ENCODE data around the gene GALNT12.

Gene GALNT12

GRCh38 chr9:98774746-98775145 lies 32.7 kb upstream of the GALNT12 start:
- Histone ChIP-seq H3K27me3 (ENCODE audit: insufficient read depth, low read length) (no peaks in the 10 kb centered on the region), H3K9me3 (ENCODE audit: low read length) (peaks cover 2% of the 10 kb centered on the region), H3K36me3 (ENCODE audit: insufficient read depth, low read length) (peaks cover 40% of the 10 kb centered on the region), H2AFZ (ENCODE audit: low read depth, low read length) (no peak overlapping the region), H3K4me1 (ENCODE audit: insufficient read depth, low read length) (peaks cover 8% of the 10 kb centered on the region), H3K4me3 (ENCODE audit: low read length) (no peak overlapping the region)

- H2AFZ ChIP-seq (ENCODE audit: low read depth, low read length): no peak overlapping the region
- H3K36me3 ChIP-seq (ENCODE audit: insufficient read depth, low read length): peaks cover 29% of the 10 kb centered on the region
- H3K4me3 ChIP-seq (ENCODE audit: low read length): no peak overlapping the region
- H3K9me3 ChIP-seq (ENCODE audit: low read length): no peaks in the 10 kb centered on the region
- peaks cover 8% of the 10 kb centered on the region for H3K4me1 ChIP-seq (ENCODE audit: insufficient read depth, low read length)
- H3K27me3 ChIP-seq (ENCODE audit: insufficient read depth, low read length): no peaks in the 10 kb centered on the region
Observed at GRCh38 chr9:98775831-98776441, 31.5 kb upstream of the GALNT12 start.

- peaks cover 26% of the 10 kb centered on the region for H3K36me3 ChIP-seq (ENCODE audit: insufficient read depth, low read length)
- H2AFZ ChIP-seq (ENCODE audit: low read depth, low read length): no peak overlapping the region
- H3K27me3 ChIP-seq (ENCODE audit: insufficient read depth, low read length): no peaks in the 10 kb centered on the region
- H3K4me1 ChIP-seq (ENCODE audit: insufficient read depth, low read length): peaks cover 8% of the 10 kb centered on the region
- H3K9me3 ChIP-seq (ENCODE audit: low read length): no peaks in the 10 kb centered on the region
- no peak overlapping the region for H3K4me3 ChIP-seq (ENCODE audit: low read length)
Observed at GRCh38 chr9:98777618-98778017, 29.9 kb upstream of the GALNT12 start.

- Histone ChIP-seq H3K36me3 (ENCODE audit: insufficient read depth, low read length) (peaks cover 21% of the 10 kb centered on the region), H3K4me1 (ENCODE audit: insufficient read depth, low read length) (peaks cover 8% of the 10 kb centered on the region), H3K27me3 (ENCODE audit: insufficient read depth, low read length) (no peaks in the 10 kb centered on the region)
Observed at GRCh38 chr9:98778251-98778650, 29.2 kb upstream of the GALNT12 start.

GRCh38 chr9:98778711-98779530 lies 28.5 kb upstream of the GALNT12 start:
- H3K9me3 ChIP-seq (ENCODE audit: low read length): no peaks in the 10 kb centered on the region
- H3K27me3 ChIP-seq (ENCODE audit: insufficient read depth, low read length): no peaks in the 10 kb centered on the region
- no peak overlapping the region for H2AFZ ChIP-seq (ENCODE audit: low read depth, low read length)
- no peak overlapping the region for H3K4me3 ChIP-seq (ENCODE audit: low read length)
- peaks cover 25% of the 10 kb centered on the region for H3K36me3 ChIP-seq (ENCODE audit: insufficient read depth, low read length)
- peaks cover 8% of the 10 kb centered on the region for H3K4me1 ChIP-seq (ENCODE audit: insufficient read depth, low read length)

More at GRCh38 chr9:98778251-98778650, 29.2 kb upstream of the GALNT12 start:
- no peaks in the 10 kb centered on the region for H3K9me3 ChIP-seq (ENCODE audit: low read length)
- H2AFZ ChIP-seq (ENCODE audit: low read depth, low read length): no peak overlapping the region
- H3K4me3 ChIP-seq (ENCODE audit: low read length): no peak overlapping the region

GRCh38 chr9:98780059-98780749 lies 27.3 kb upstream of the GALNT12 start:
- peaks cover 8% of the 10 kb centered on the region for H3K4me1 ChIP-seq (ENCODE audit: insufficient read depth, low read length)
- H3K36me3 ChIP-seq (ENCODE audit: insufficient read depth, low read length): peaks cover 21% of the 10 kb centered on the region
- no peak overlapping the region for H3K4me3 ChIP-seq (ENCODE audit: low read length)
- no peaks in the 10 kb centered on the region for H3K9me3 ChIP-seq (ENCODE audit: low read length)
- H2AFZ ChIP-seq (ENCODE audit: low read depth, low read length): no peak overlapping the region
- no peaks in the 10 kb centered on the region for H3K27me3 ChIP-seq (ENCODE audit: insufficient read depth, low read length)

- H3K36me3 ChIP-seq (ENCODE audit: insufficient read depth, low read length): peaks cover 21% of the 10 kb centered on the region
- H3K27me3 ChIP-seq (ENCODE audit: insufficient read depth, low read length): no peaks in the 10 kb centered on the region
- no peak overlapping the region for H2AFZ ChIP-seq (ENCODE audit: low read depth, low read length)
- no peaks in the 10 kb centered on the region for H3K9me3 ChIP-seq (ENCODE audit: low read length)
- peaks cover 8% of the 10 kb centered on the region for H3K4me1 ChIP-seq (ENCODE audit: insufficient read depth, low read length)
- H3K4me3 ChIP-seq (ENCODE audit: low read length): no peak overlapping the region
Observed at GRCh38 chr9:98781588-98782383, 25.7 kb upstream of the GALNT12 start.

- H3K4me3 ChIP-seq (ENCODE audit: low read length): no peak overlapping the region
- H3K4me1 ChIP-seq (ENCODE audit: insufficient read depth, low read length): peaks cover 6% of the 10 kb centered on the region
- no peak overlapping the region for H2AFZ ChIP-seq (ENCODE audit: low read depth, low read length)
- H3K36me3 ChIP-seq (ENCODE audit: insufficient read depth, low read length): peaks cover 21% of the 10 kb centered on the region
- H3K9me3 ChIP-seq (ENCODE audit: low read length): no peaks in the 10 kb centered on the region
- no peaks in the 10 kb centered on the region for H3K27me3 ChIP-seq (ENCODE audit: insufficient read depth, low read length)
Observed at GRCh38 chr9:98783518-98784226, 23.8 kb upstream of the GALNT12 start.

GRCh38 chr9:98784831-98785806 lies 22.4 kb upstream of the GALNT12 start:
- Histone ChIP-seq H3K4me1 (ENCODE audit: insufficient read depth, low read length) (no peaks in the 10 kb centered on the region), H2AFZ (ENCODE audit: low read depth, low read length) (no peak overlapping the region), H3K4me3 (ENCODE audit: low read length) (no peak overlapping the region), H3K9me3 (ENCODE audit: low read length) (no peaks in the 10 kb centered on the region), H3K27me3 (ENCODE audit: insufficient read depth, low read length) (no peaks in the 10 kb centered on the region), H3K36me3 (ENCODE audit: insufficient read depth, low read length) (peaks cover 25% of the 10 kb centered on the region)

GRCh38 chr9:98786750-98787510 lies 20.5 kb upstream of the GALNT12 start:
- no peaks in the 10 kb centered on the region for H3K9me3 ChIP-seq (ENCODE audit: low read length)
- H3K36me3 ChIP-seq (ENCODE audit: insufficient read depth, low read length): peaks cover 20% of the 10 kb centered on the region

GRCh38 chr9:98787766-98788335 lies 19.6 kb upstream of the GALNT12 start:
- no peaks in the 10 kb centered on the region for H3K9me3 ChIP-seq (ENCODE audit: low read length)
- no peaks in the 10 kb centered on the region for H3K27me3 ChIP-seq (ENCODE audit: insufficient read depth, low read length)
- H2AFZ ChIP-seq (ENCODE audit: low read depth, low read length): no peak overlapping the region
- H3K36me3 ChIP-seq (ENCODE audit: insufficient read depth, low read length): peaks cover 12% of the 10 kb centered on the region
- no peak overlapping the region for H3K4me3 ChIP-seq (ENCODE audit: low read length)
- H3K4me1 ChIP-seq (ENCODE audit: insufficient read depth, low read length): peaks cover 7% of the 10 kb centered on the region

More at GRCh38 chr9:98786750-98787510, 20.5 kb upstream of the GALNT12 start:
- H3K4me3 ChIP-seq (ENCODE audit: low read length): no peak overlapping the region
- peaks cover 7% of the 10 kb centered on the region for H3K4me1 ChIP-seq (ENCODE audit: insufficient read depth, low read length)
- no peaks in the 10 kb centered on the region for H3K27me3 ChIP-seq (ENCODE audit: insufficient read depth, low read length)
- no peak overlapping the region for H2AFZ ChIP-seq (ENCODE audit: low read depth, low read length)
